HCT116 (cell line): Measurements from ENCODE around the gene ITPR2. TPM values are rescaled to one million over a fixed set of nuclear protein-coding genes. Genes with fewer than 3 reads are reported as not detected.

Experiments
- ATAC-seq: fragments of 200-7000 bp; cut with Tn5 transposase; 2 replicates; pipeline ENCODE4 v1.9.1; 2020; ENCODE audit warnings: mild to moderate bottlenecking, moderate library complexity
- BruUV-seq: library from RNA; stranded (reverse); fragments of 400-500 nt; replicated peaks from 2 replicates; lab custom pipeline; 2021; lab: Mats Ljungman, UMichigan
- CTCF ChIA-PET: fragments of 300-600 bp; sonication (Branson Sonifier 250); formaldehyde crosslinking; loops from one replicate; lab custom pipeline; 2021; ENCODE audit warnings: antibody characterized with exemption; lab: Charles Lee
- POLR2A ChIA-PET: fragments of 300-600, 350-600 bp; sonication (Branson Sonifier 250); formaldehyde crosslinking; loops from one replicate; lab custom pipeline; 2021; ENCODE audit warnings: antibody characterized with exemption; lab: Charles Lee
- RAD21 ChIA-PET, 2 experiments: fragments of 300-600 bp; sonication (Branson Sonifier 250); formaldehyde crosslinking; loops; one replicate each; lab custom pipeline; 2023; ENCODE audit warnings: low total read pairs in 2 of 2; ENCODE audit not compliant: uncharacterized antibody in 2 of 2, unreplicated experiment in 2 of 2, low non-redundant PET in 1 of 2; lab: Charles Lee
- DNase-seq: peaks from one replicate; pipeline ENCODE4 v3.0.0-alpha.2; 2010; ENCODE audit warnings: low read depth, low spot score
- H2AFZ ChIP-seq: fragments of 200-600 bp; shearing (Covaris generic), sonication (generic); 2 replicates; pipeline ENCODE4 v1.6.1; 2017; ENCODE audit warnings: low read depth, mixed run types, mixed read lengths, antibody characterized with exemption, low read length; ENCODE audit not compliant: poor library complexity, severe bottlenecking
- H3K27ac ChIP-seq: 2 replicates; pipeline ENCODE4 v1.5.1; 2012; ENCODE audit warnings: low read depth, low read length
- H3K27me3 ChIP-seq: fragments of 200-600 bp; sonication (generic); 2 replicates; pipeline ENCODE4 v1.6.1; 2016; ENCODE audit warnings: mixed run types, low read length, mixed read lengths; ENCODE audit not compliant: insufficient read depth
- H3K36me3 ChIP-seq, 2 experiments: fragments of 200-500 bp in 1 of 2; fragments of 200-600 bp in 1 of 2; sonication (Bioruptor generic) in 1 of 2; sonication (generic) in 1 of 2; 2 replicates each; pipeline versions ENCODE4 v1.5.1 to v1.6.1; 2014 to 2016; ENCODE audit warnings: low read length in 2 of 2, inconsistent platforms in 1 of 2, mixed read lengths in 1 of 2, mixed run types in 1 of 2; ENCODE audit not compliant: insufficient read depth in 2 of 2, control insufficient read depth in 1 of 2
- H3K4me1 ChIP-seq, 2 experiments: fragments of 200-600 bp in 1 of 2; sonication (generic) in 1 of 2; 2 replicates each; pipeline versions ENCODE4 v1.5.1 to v1.6.1; 2012 to 2017; ENCODE audit warnings: low read length in 2 of 2, inconsistent platforms in 1 of 2, mild to moderate bottlenecking in 1 of 2, mixed read lengths in 1 of 2, mixed run types in 1 of 2, moderate library complexity in 1 of 2; ENCODE audit not compliant: insufficient read depth in 2 of 2, control insufficient read depth in 1 of 2
- H3K4me2 ChIP-seq: fragments of 200-600 bp; sonication (generic); 2 replicates; pipeline ENCODE4 v1.6.1; 2017; ENCODE audit warnings: mixed run types, low read length, mixed read lengths
- H3K4me3 ChIP-seq, 2 experiments: fragments of 200-600 bp in 1 of 2; sonication (generic) in 1 of 2; replicated peaks in 1 of 2; 2 replicates each; pipeline ENCODE4 v1.5.1; 2011 to 2016; ENCODE audit warnings: low read length in 2 of 2, control low read depth in 1 of 2, low read depth in 1 of 2, mild to moderate bottlenecking in 1 of 2, mixed read lengths in 1 of 2, mixed run types in 1 of 2
- H3K79me2 ChIP-seq: fragments of 200-600 bp; sonication (generic); 2 replicates; pipeline ENCODE4 v1.6.1; 2017; ENCODE audit warnings: mild to moderate bottlenecking, mixed run types, low read length, moderate library complexity, mixed read lengths; ENCODE audit not compliant: insufficient read depth
- H3K9ac ChIP-seq: fragments of 200-600 bp; sonication (generic); 2 replicates; pipeline ENCODE4 v1.6.1; 2016; ENCODE audit warnings: low read length, mixed read lengths
- H3K9me2 ChIP-seq: fragments of 200-600 bp; sonication (generic), shearing (Covaris generic); 2 replicates; pipeline ENCODE4 v1.6.1; 2017; ENCODE audit warnings: mixed run types, mild to moderate bottlenecking, moderate library complexity; ENCODE audit not compliant: insufficient read depth
- H3K9me3 ChIP-seq, 2 experiments: fragments of 200-500 bp in 1 of 2; fragments of 200-600 bp in 1 of 2; sonication (Bioruptor generic) in 1 of 2; sonication (generic) in 1 of 2; 2 replicates each; pipeline ENCODE4 v1.6.1; 2014 to 2017; ENCODE audit warnings: low read length in 2 of 2, mixed read lengths in 2 of 2, inconsistent platforms in 1 of 2, low read depth in 1 of 2, mild to moderate bottlenecking in 1 of 2, mixed run types in 1 of 2, moderate library complexity in 1 of 2; ENCODE audit not compliant: control insufficient read depth in 1 of 2, insufficient read depth in 1 of 2
- H4K20me1 ChIP-seq: fragments of 200-600 bp; sonication (generic), shearing (Covaris generic); 2 replicates; pipeline ENCODE4 v1.6.1; 2017; ENCODE audit warnings: mixed run types, mild to moderate bottlenecking, moderate library complexity; ENCODE audit not compliant: insufficient read depth
- ATF3 ChIP-seq: IDR thresholded peaks from 2 replicates; pipeline ENCODE4 v1.6.1; 2012
- CEBPB ChIP-seq: IDR thresholded peaks from 2 replicates; pipeline ENCODE4 v1.6.1; 2012; ENCODE audit warnings: low read depth
- CTCF ChIP-seq, 3 experiments: fragments of 200-600 bp in 1 of 3; sonication (generic) in 1 of 3; IDR thresholded peaks in 2 of 3; conservative IDR thresholded peaks in 1 of 3; 2 replicates each; pipeline ENCODE4 v1.5.1; 2012 to 2017; ENCODE audit warnings: low read depth in 2 of 3, low read length in 2 of 3, antibody characterized with exemption in 1 of 3, borderline replicate concordance in 1 of 3, control low read depth in 1 of 3, mild to moderate bottlenecking in 1 of 3, mixed read lengths in 1 of 3, mixed run types in 1 of 3, moderate library complexity in 1 of 3; ENCODE audit not compliant: insufficient read depth in 1 of 3
- EGR1 ChIP-seq: IDR thresholded peaks from 2 replicates; pipeline ENCODE4 v1.6.1; 2012; ENCODE audit warnings: low read depth
- ELF1 ChIP-seq: IDR thresholded peaks from 2 replicates; pipeline ENCODE4 v1.6.1; 2012; ENCODE audit warnings: low read depth, borderline replicate concordance
- EZH2 ChIP-seq: fragments of 200-600 bp; sonication (generic); IDR thresholded peaks from 2 replicates; pipeline ENCODE4 v1.6.1; 2017; ENCODE audit warnings: antibody characterized with exemption, mixed run types
- FOSL1 ChIP-seq: IDR thresholded peaks from 2 replicates; pipeline ENCODE4 v1.6.1; 2012; ENCODE audit warnings: low read depth
- POLR2A ChIP-seq: IDR thresholded peaks from 2 replicates; pipeline ENCODE4 v1.7.0; 2011; ENCODE audit warnings: borderline replicate concordance; ENCODE audit not compliant: insufficient read depth, insufficient read length; ENCODE audit errors: extremely low read depth
- RAD21 ChIP-seq: IDR thresholded peaks from 2 replicates; pipeline ENCODE4 v1.6.1; 2012; ENCODE audit warnings: low read depth, mild to moderate bottlenecking
- SIN3A ChIP-seq: IDR thresholded peaks from 2 replicates; pipeline ENCODE4 v1.6.1; 2012; ENCODE audit warnings: low read depth
- YY1 ChIP-seq: IDR thresholded peaks from 2 replicates; pipeline ENCODE4 v1.6.1; 2011; ENCODE audit warnings: low read length, low read depth, moderate library complexity, mild to moderate bottlenecking; ENCODE audit not compliant: insufficient replicate concordance; ENCODE audit errors: extremely low read depth
- ZBTB33 ChIP-seq: IDR thresholded peaks from 2 replicates; pipeline ENCODE4 v1.6.1; 2011; ENCODE audit warnings: mild to moderate bottlenecking, low read length, moderate library complexity; ENCODE audit not compliant: insufficient replicate concordance; ENCODE audit errors: extremely low read depth
- intact Hi-C: fragments of 100-400 bp; cut with micrococcal nuclease; formaldehyde crosslinking; loops from 2 replicates; pipeline ENCODE4 v1.10.0; 2022
- total RNA-seq: library from RNA; stranded (reverse); gene quantifications from one replicate; pipeline ENCODE4 v1.2.1, GENCODE V29; 2021; ENCODE audit not compliant: unreplicated experiment

ITPR2 gene
- total RNA-seq, 1 experiment from 2014 or later, result 6.5 TPM

- Histone ChIP-seq H2AFZ (no peak overlapping the region), H3K9me3 (no peaks in the 10 kb centered on the region), H3K4me2 (no peak overlapping the region), H3K27ac (no peak overlapping the region), H3K4me3 (no peak overlapping the region), H3K9me2 (no peaks in the 10 kb centered on the region), H3K36me3 (no peaks in the 10 kb centered on the region), H3K27me3 (no peaks in the 10 kb centered on the region), H3K4me1 (no peaks in the 10 kb centered on the region), H3K9ac (no peak overlapping the region), H3K79me2 (no peaks in the 10 kb centered on the region), H4K20me1 (no peaks in the 10 kb centered on the region)
- RAD21 ChIA-PET, result no interaction called here
- POLR2A ChIA-PET, result no interaction called here
- no TSS peak for BruUV-seq
- intact Hi-C loops, result no loop called here
- CTCF ChIA-PET, result no interaction called here
- no peak for ATAC-seq
- TF ChIP-seq CTCF (IDR thresholded peaks at IDR 0.05 in 2 of 3, conservative IDR thresholded peaks at IDR 0.05 in 1 of 3; ENCODE audit: borderline replicate concordance in 1 of 3, insufficient read depth in 1 of 3, low read depth in 2 of 3, low read length in 2 of 3), result no peak
- no peak for DNase-seq
These were observed 284.8 kb downstream of the ITPR2 start for GRCh38 chr12:26548227-26548626.

GRCh38 chr12:26546535-26547314 lies 286.3 kb downstream of the ITPR2 start:
- no peaks in the 10 kb centered on the region for H3K36me3 ChIP-seq
- ChIA-PET RAD21 (no interaction called here), POLR2A (no interaction called here), CTCF (no interaction called here)
- no peaks in the 10 kb centered on the region for H3K27me3 ChIP-seq
- H3K9me3 ChIP-seq, result no peaks in the 10 kb centered on the region
- no peaks in the 10 kb centered on the region for H3K79me2 ChIP-seq
- H3K27ac ChIP-seq, result no peak overlapping the region
- no peak overlapping the region for H3K4me3 ChIP-seq
- BruUV-seq, result no TSS peak
- no peak overlapping the region for H2AFZ ChIP-seq
- no peaks in the 10 kb centered on the region for H4K20me1 ChIP-seq
- H3K9ac ChIP-seq, result no peak overlapping the region
- no peak overlapping the region for H3K4me2 ChIP-seq
- H3K4me1 ChIP-seq, result no peaks in the 10 kb centered on the region
- no peak for ATAC-seq
- no peak for DNase-seq
- intact Hi-C loops, result no loop called here
- H3K9me2 ChIP-seq, result no peaks in the 10 kb centered on the region
- TF ChIP-seq POLR2A (no peak), CTCF (IDR thresholded peaks at IDR 0.05 in 2 of 3, conservative IDR thresholded peaks at IDR 0.05 in 1 of 3; ENCODE audit: borderline replicate concordance in 1 of 3, insufficient read depth in 1 of 3, low read depth in 2 of 3, low read length in 2 of 3) (no peak), EGR1 (no peak), YY1 (no peak), EZH2 (no peak), ZBTB33 (no peak), CEBPB (no peak), ELF1 (no peak), SIN3A (no peak), RAD21 (no peak), ATF3 (no peak), FOSL1 (no peak)
